WERI-Rb-1 (cell line): ENCODE measurements around the gene NRXN3.

Experiments
- DNase-seq: peaks from one replicate; pipeline ENCODE4 v3.0.0-alpha.2; 2020
- H3K27ac ChIP-seq: fragments of 250-450 bp; sonication (Bioruptor Pico); 2 replicates; pipeline ENCODE4 v1.5.1; 2020; ENCODE audit warnings: mild to moderate bottlenecking, moderate library complexity
- H3K27me3 ChIP-seq: fragments of 250-450 bp; sonication (Bioruptor Pico); 2 replicates; pipeline ENCODE4 v1.5.1; 2021; ENCODE audit warnings: mild to moderate bottlenecking, low read depth, moderate library complexity; ENCODE audit not compliant: insufficient read depth, severe bottlenecking
- H3K36me3 ChIP-seq: fragments of 250-450 bp; sonication (Bioruptor Pico); 2 replicates; pipeline ENCODE4 v1.5.1; 2020; ENCODE audit warnings: mild to moderate bottlenecking, moderate library complexity
- H3K4me3 ChIP-seq: 2 replicates; pipeline ENCODE4 v1.5.1; 2011; ENCODE audit warnings: low read depth, mild to moderate bottlenecking, control low read depth, low read length
- H3K9me3 ChIP-seq: fragments of 250-450 bp; sonication (Bioruptor Pico); 2 replicates; pipeline ENCODE4 v1.5.1; 2021; ENCODE audit warnings: mild to moderate bottlenecking, moderate library complexity; ENCODE audit not compliant: severe bottlenecking
- TF ChIP-seq, protein P1 (sequence below): IDR thresholded peaks from 2 replicates; pipeline ENCODE4 v1.5.1; 2011; ENCODE audit warnings: low read depth, mild to moderate bottlenecking, control low read depth, inconsistent platforms, low read length

Gene NRXN3

DNA sequence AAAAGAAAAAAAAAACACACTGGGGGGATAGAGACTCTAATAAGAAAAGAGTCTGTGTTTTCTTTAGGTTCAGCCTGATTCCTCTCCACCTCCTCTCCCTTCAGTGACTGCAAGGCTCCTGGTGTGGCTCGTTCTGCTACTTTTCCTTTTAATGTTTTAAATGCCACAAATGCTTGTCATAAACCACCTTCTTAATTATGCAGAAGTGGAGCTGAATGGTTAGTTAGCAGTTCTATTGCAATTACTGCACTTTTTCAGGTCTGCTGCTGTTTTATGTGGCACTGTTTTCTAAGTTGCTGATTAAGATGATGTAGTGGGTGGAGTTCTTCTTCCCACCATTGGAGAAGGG is 1163.0 kb downstream of the NRXN3 start:
- Histone ChIP-seq H3K27ac (no peak overlapping the region), H3K9me3 (no peaks in the 10 kb centered on the region), H3K27me3 (no peaks in the 10 kb centered on the region), H3K4me3 (no peak overlapping the region), H3K36me3 (no peaks in the 10 kb centered on the region)
- DNase-seq, result no peak
- TF ChIP-seq, protein P1, sequence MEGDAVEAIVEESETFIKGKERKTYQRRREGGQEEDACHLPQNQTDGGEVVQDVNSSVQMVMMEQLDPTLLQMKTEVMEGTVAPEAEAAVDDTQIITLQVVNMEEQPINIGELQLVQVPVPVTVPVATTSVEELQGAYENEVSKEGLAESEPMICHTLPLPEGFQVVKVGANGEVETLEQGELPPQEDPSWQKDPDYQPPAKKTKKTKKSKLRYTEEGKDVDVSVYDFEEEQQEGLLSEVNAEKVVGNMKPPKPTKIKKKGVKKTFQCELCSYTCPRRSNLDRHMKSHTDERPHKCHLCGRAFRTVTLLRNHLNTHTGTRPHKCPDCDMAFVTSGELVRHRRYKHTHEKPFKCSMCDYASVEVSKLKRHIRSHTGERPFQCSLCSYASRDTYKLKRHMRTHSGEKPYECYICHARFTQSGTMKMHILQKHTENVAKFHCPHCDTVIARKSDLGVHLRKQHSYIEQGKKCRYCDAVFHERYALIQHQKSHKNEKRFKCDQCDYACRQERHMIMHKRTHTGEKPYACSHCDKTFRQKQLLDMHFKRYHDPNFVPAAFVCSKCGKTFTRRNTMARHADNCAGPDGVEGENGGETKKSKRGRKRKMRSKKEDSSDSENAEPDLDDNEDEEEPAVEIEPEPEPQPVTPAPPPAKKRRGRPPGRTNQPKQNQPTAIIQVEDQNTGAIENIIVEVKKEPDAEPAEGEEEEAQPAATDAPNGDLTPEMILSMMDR, result no peak

DNA sequence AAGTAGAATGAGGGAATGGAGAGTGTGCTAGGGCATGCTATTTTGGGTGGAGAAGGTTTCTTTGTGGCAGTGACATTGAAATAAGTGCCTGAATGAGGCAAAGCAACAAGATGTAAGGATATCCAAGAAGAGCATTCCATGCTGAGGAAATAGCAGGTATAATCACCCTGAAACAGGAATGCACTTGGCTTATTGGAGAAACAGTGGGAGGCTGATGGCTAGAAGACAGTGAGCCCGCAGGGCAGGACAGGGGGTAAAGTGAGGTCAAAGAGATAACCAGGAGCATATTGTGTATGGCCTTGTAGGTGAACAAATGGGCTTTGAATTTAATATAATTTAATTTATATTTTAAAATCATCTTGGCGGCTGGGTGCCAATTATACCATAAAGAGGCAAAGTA is 1164.1 kb downstream of the NRXN3 start:
- no peak for DNase-seq
- no peak overlapping the region for H3K4me3 ChIP-seq
- H3K27ac ChIP-seq, result no peak overlapping the region
- H3K36me3 ChIP-seq, result no peaks in the 10 kb centered on the region
- no peaks in the 10 kb centered on the region for H3K27me3 ChIP-seq
- TF ChIP-seq, protein P1, result no peak
- no peaks in the 10 kb centered on the region for H3K9me3 ChIP-seq

DNA sequence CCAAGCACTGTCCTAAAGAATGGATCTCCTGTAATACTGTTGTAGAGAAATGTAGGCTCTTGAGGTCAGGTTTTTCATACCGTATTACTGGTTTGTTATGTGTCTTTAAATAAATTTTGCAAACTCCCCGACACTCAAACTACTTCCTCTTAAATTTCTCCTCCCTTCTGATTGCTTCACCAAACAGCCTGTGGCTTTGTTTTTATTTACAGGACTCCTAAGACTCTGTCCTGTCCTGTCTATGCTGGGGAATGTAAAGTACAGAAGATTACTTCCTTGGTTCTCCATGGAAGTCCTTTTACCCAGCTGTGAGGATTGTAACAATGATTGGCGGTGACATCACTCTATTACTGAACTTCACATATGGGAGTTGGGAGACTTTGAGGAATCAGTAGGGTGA is 1167.6 kb downstream of the NRXN3 start:
- Histone ChIP-seq H3K27me3 (no peaks in the 10 kb centered on the region), H3K27ac (no peak overlapping the region), H3K36me3 (no peaks in the 10 kb centered on the region), H3K4me3 (no peak overlapping the region), H3K9me3 (no peaks in the 10 kb centered on the region)
- TF ChIP-seq, protein P1, result no peak
- DNase-seq, result no peak

DNA sequence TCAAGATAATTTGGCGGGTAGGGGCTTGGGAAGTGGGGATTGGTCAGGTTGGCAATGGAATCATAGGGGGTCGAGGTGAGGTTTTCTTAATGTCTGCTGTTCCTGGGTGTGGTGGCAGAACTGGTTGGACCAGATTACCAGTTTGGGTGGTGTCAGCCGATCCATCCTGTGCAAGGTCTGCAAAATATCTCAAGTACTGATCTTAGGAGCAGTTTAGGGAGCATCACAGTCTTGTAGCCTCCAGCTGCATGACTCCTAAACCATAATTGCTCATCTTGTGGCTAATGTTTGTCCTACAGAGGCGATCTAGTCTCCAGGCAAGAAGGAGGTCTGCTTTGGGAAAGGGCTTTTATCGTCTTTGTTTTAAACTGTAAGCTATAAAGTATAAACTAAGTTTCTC is 1172.8 kb downstream of the NRXN3 start:
- no peak for DNase-seq
- Histone ChIP-seq H3K36me3 (no peaks in the 10 kb centered on the region), H3K27me3 (no peaks in the 10 kb centered on the region), H3K9me3 (no peaks in the 10 kb centered on the region), H3K27ac (no peak overlapping the region), H3K4me3 (no peak overlapping the region)
- TF ChIP-seq, protein P1, result no peak

DNA sequence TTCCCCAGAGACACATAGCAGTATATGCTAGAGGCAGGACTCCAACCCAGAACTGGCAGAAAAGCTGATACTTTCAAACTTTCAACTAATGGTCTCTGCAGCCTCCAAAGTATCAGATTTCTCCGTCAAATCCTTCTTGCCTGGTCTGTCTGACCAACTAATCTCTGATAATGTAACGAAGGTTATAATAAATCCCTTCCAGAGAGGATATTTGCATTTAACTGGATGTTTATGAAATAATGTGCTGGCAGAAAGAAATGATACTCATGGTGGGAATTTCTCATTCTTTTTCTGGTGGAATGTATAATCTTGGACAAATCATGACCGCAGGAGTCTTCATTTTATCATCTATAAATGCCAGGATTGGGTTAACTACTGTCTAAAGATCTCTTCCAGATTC is 1180.8 kb downstream of the NRXN3 start:
- no peak for DNase-seq
- H3K36me3 ChIP-seq, result no peaks in the 10 kb centered on the region

DNA sequence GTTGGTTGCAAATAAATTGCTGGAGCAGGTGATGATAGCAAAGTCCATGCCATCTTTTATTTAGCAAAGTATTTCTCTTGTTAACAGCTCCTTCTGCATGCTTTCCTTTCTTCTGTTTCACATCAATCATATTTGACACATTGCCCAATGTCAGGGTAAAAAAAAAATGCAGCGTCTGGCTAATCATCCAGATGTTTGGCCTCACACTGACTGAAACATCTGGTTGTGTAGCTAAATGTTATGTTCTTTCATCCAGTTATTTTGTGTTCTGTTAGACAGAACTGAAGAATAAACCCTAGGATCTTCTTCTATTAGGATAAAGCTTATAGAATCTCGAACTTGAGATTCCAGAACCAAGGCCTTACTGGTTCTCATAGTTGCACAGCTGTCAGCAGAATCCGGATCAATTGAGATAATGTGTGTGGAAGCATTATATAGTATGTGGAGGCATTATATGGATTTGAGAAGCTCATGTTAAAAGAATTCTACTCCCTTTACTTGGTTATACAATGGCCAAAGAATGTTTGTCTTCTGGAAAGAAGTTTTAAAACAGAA is 1182.0 kb downstream of the NRXN3 start:
- TF ChIP-seq, protein P1, result no peak
- no peaks in the 10 kb centered on the region for H3K9me3 ChIP-seq
- H3K36me3 ChIP-seq, result no peaks in the 10 kb centered on the region
- H3K4me3 ChIP-seq, result no peak overlapping the region
- no peaks in the 10 kb centered on the region for H3K27me3 ChIP-seq
- no peak for DNase-seq
- no peak overlapping the region for H3K27ac ChIP-seq

More for the DNA sequence above, 1180.8 kb downstream of the NRXN3 start:
- TF ChIP-seq, protein P1, result no peak
- Histone ChIP-seq H3K9me3 (no peaks in the 10 kb centered on the region), H3K27ac (no peak overlapping the region), H3K27me3 (no peaks in the 10 kb centered on the region), H3K4me3 (no peak overlapping the region)
